Measurements from ENCODE around the gene POC1B. TPM values are rescaled to one million over a fixed set of nuclear protein-coding genes. Genes with fewer than 3 reads are reported as not detected.
A peak's percentile ranks its signal among the peaks of the same experiment; 100 is the strongest.

POC1B gene
- total RNA-seq, 4 donors from 2014 or later, result 22.7 to 38.7 (median 25.1) TPM

GRCh38 chr12:89523393-89523792 lies 2.5 kb downstream of the POC1B start:
- Histone ChIP-seq H3K9me3 (no peaks in the 10 kb centered on the region), H3K4me1 (peaks cover 0 to 64% (median 26%) of the 10 kb centered on the region in 4 donors), H3K36me3 (peaks cover 0 to 3% (median 0%) of the 10 kb centered on the region in 3 donors), H3K4me3 (peak overlapping the region; percentile 79 to 98 (median 88)), H3K27ac (peak overlapping the region in 1 of 4 donors; percentile 90), H3K27me3 (no peaks in the 10 kb centered on the region)
- TF ChIP-seq CTCF (IDR thresholded peaks at IDR 0.05) (no peak), POLR2A (IDR thresholded peaks at IDR 0.05) (no peak), EP300 (IDR thresholded peaks at IDR 0.05) (no peak)
- 86 to 89% methylated on average over 8 of the region's 8 CpGs for WGBS, 2 donors
- no peak for DNase-seq (ENCODE audit: low spot score in 2 of 2)

- 70 to 73% methylated on average over 7 of the region's 7 CpGs for WGBS, 2 donors
- Histone ChIP-seq H3K9me3 (no peaks in the 10 kb centered on the region), H3K27me3 (no peaks in the 10 kb centered on the region), H3K4me3 (peak overlapping the region in 1 of 4 donors; percentile 5), H3K27ac (no peak overlapping the region), H3K36me3 (peaks cover 0 to 3% (median 0%) of the 10 kb centered on the region in 3 donors), H3K4me1 (peaks cover 0 to 54% (median 23%) of the 10 kb centered on the region in 4 donors)
- DNase-seq (ENCODE audit: low spot score in 2 of 2), result no peak
- TF ChIP-seq EP300 (IDR thresholded peaks at IDR 0.05) (no peak), POLR2A (IDR thresholded peaks at IDR 0.05) (no peak), CTCF (IDR thresholded peaks at IDR 0.05) (no peak)
Measured at GRCh38 chr12:89521364-89522223, 4.3 kb downstream of the POC1B start.

- peaks cover 0 to 39% (median 11%) of the 10 kb centered on the region in 4 donors for H3K4me1 ChIP-seq
- no peaks in the 10 kb centered on the region for H3K9me3 ChIP-seq
- WGBS, 2 donors, result 65 to 79% methylated on average over 3 of the region's 3 CpGs
- peaks cover 0 to 3% (median 0%) of the 10 kb centered on the region in 3 donors for H3K36me3 ChIP-seq
- no peak overlapping the region for H3K4me3 ChIP-seq
- H3K27ac ChIP-seq, result no peak overlapping the region
- no peak for DNase-seq (ENCODE audit: low spot score in 2 of 2)
- H3K27me3 ChIP-seq, result no peaks in the 10 kb centered on the region
- TF ChIP-seq POLR2A (IDR thresholded peaks at IDR 0.05) (no peak), EP300 (IDR thresholded peaks at IDR 0.05) (no peak), CTCF (IDR thresholded peaks at IDR 0.05) (no peak)
Measured at GRCh38 chr12:89517720-89518119, 8.1 kb downstream of the POC1B start.

GRCh38 chr12:89516633-89517032 lies 9.2 kb downstream of the POC1B start:
- H3K4me3 ChIP-seq, result no peak overlapping the region
- 72 to 88% methylated on average over 4 of the region's 4 CpGs for WGBS, 2 donors
- H3K9me3 ChIP-seq, result no peaks in the 10 kb centered on the region
- peaks cover 0 to 28% (median 9%) of the 10 kb centered on the region in 4 donors for H3K4me1 ChIP-seq
- no peak for DNase-seq (ENCODE audit: low spot score in 2 of 2)
- no peaks in the 10 kb centered on the region for H3K27me3 ChIP-seq
- H3K36me3 ChIP-seq, result peaks cover 0 to 3% (median 0%) of the 10 kb centered on the region in 3 donors
- TF ChIP-seq CTCF (IDR thresholded peaks at IDR 0.05) (no peak), POLR2A (IDR thresholded peaks at IDR 0.05) (no peak), EP300 (IDR thresholded peaks at IDR 0.05) (no peak)
- H3K27ac ChIP-seq, result no peak overlapping the region

- Histone ChIP-seq H3K27me3 (no peaks in the 10 kb centered on the region), H3K27ac (no peak overlapping the region), H3K9me3 (no peaks in the 10 kb centered on the region), H3K4me3 (no peak overlapping the region), H3K36me3 (peaks cover 0 to 3% (median 0%) of the 10 kb centered on the region in 3 donors), H3K4me1 (peaks cover 0 to 9% (median 0%) of the 10 kb centered on the region in 4 donors)
- TF ChIP-seq POLR2A (IDR thresholded peaks at IDR 0.05), result no peak
- no peak for TF ChIP-seq EP300 (IDR thresholded peaks at IDR 0.05)
- WGBS, 2 donors, result 82 to 92% methylated on average over 1 of the region's 1 CpG
- no peak for DNase-seq (ENCODE audit: low spot score in 2 of 2)
Measured at GRCh38 chr12:89514751-89515150, 11.1 kb downstream of the POC1B start.
